K562 (cell line): ENCODE data around the gene AIF1. TPM values are rescaled to one million over a fixed set of nuclear protein-coding genes. Genes with fewer than 3 reads are reported as not detected.
A peak's percentile ranks its signal among the peaks of the same experiment; 100 is the strongest.

Experiments used
- ARID3A ChIP-seq: IDR thresholded peaks from 2 replicates; pipeline ENCODE4 v1.6.1; 2012; ENCODE audit warnings: low read depth, low read length, improper control_type of control experiment, borderline replicate concordance
- CEBPZ ChIP-seq: fragments of 150-350 bp; IDR thresholded peaks from 2 replicates; pipeline ENCODE4 v1.6.1; 2014; ENCODE audit warnings: low read depth, mild to moderate bottlenecking, low read length, borderline replicate concordance
- DACH1 ChIP-seq: fragments of 450-650 bp; IDR thresholded peaks from 2 replicates; pipeline ENCODE4 v1.6.1; 2018; ENCODE audit not compliant: partially characterized antibody
- DMBX1 ChIP-seq: fragments of 250-450 bp; sonication (Bioruptor Pico); IDR thresholded peaks from 2 replicates; pipeline ENCODE4 v1.8.0; 2022; ENCODE audit warnings: inconsistent platforms, mild to moderate bottlenecking, moderate library complexity, borderline replicate concordance
- EP300 ChIP-seq: IDR thresholded peaks from 2 replicates; pipeline ENCODE4 v1.6.1; 2012; ENCODE audit warnings: low read length, improper control_type of control experiment
- EZH2 ChIP-seq: IDR thresholded peaks from 2 replicates; pipeline ENCODE4 v1.6.1; 2012; ENCODE audit warnings: low read depth, mild to moderate bottlenecking, inconsistent platforms, low read length, borderline replicate concordance
- NCOR1 ChIP-seq: fragments of 450-650 bp; IDR thresholded peaks from 2 replicates; pipeline ENCODE4 v1.6.1; 2016; ENCODE audit warnings: mild to moderate bottlenecking, moderate library complexity
- NFXL1 ChIP-seq: fragments of 450-650 bp; formaldehyde crosslinking; IDR thresholded peaks from 2 replicates; pipeline ENCODE4 v1.4.0; 2021; ENCODE audit warnings: mild to moderate bottlenecking
- NR2F6 ChIP-seq: fragments of 450-650 bp; formaldehyde crosslinking; IDR thresholded peaks from 2 replicates; pipeline ENCODE4 v1.4.0; 2020; ENCODE audit warnings: mild to moderate bottlenecking
- PHF8 ChIP-seq: fragments of 200-600 bp; sonication (generic); IDR thresholded peaks from 2 replicates; pipeline ENCODE4 v1.6.1; 2012; ENCODE audit warnings: mixed run types, mild to moderate bottlenecking, inconsistent platforms, low read length, moderate library complexity, borderline replicate concordance
- PHTF2 ChIP-seq: fragments of 250-450 bp; sonication (Bioruptor Pico); IDR thresholded peaks from 2 replicates; pipeline ENCODE4 v1.5.0; 2021; ENCODE audit warnings: mild to moderate bottlenecking
- ZMIZ1 ChIP-seq, 2 experiments: fragments of 150-350 bp in 1 of 2; IDR thresholded peaks; 2 replicates each; pipeline ENCODE4 v1.6.1; 2012 to 2016; ENCODE audit warnings: low read depth in 2 of 2, low read length in 2 of 2, mild to moderate bottlenecking in 1 of 2, moderate library complexity in 1 of 2
- ZNF146 ChIP-seq: IDR thresholded peaks from one replicate; pipeline ENCODE4 v1.6.1; 2018; ENCODE audit warnings: missing compliant biosample characterization; ENCODE audit not compliant: unreplicated experiment
- ZNF165 ChIP-seq: fragments of 250-450 bp; sonication (Bioruptor Pico); IDR thresholded peaks from 2 replicates; pipeline ENCODE4 v1.4.0; 2020; ENCODE audit warnings: borderline replicate concordance
- ZNF217 ChIP-seq: sonication (generic); formaldehyde crosslinking; IDR thresholded peaks from 2 replicates; pipeline ENCODE4 v1.8.0; 2022; ENCODE audit warnings: mild to moderate bottlenecking, missing genetic modification reagents
- ZNF277 ChIP-seq: fragments of 250-450 bp; sonication (Bioruptor Pico); IDR thresholded peaks from 2 replicates; pipeline ENCODE4 v1.8.0; 2022; ENCODE audit warnings: inconsistent platforms, mild to moderate bottlenecking, moderate library complexity, borderline replicate concordance
- ZNF584 ChIP-seq: fragments of 200-800 bp; sonication (Bioruptor generic); IDR thresholded peaks from 2 replicates; pipeline ENCODE4 v1.6.1; 2016; ENCODE audit warnings: low read depth, mild to moderate bottlenecking, missing genetic modification characterization, missing compliant biosample characterization
- ZSCAN29 ChIP-seq: fragments of 450-650 bp; IDR thresholded peaks from 2 replicates; pipeline ENCODE4 v1.6.1; 2017
- polyA plus RNA-seq, 8 experiments: library from polyadenylated mRNA; depleted of rRNA in 4 of 8; stranded (reverse) in 5 of 8; unstranded in 3 of 8; fragments of >200 nt; fragmentation: Nextera tagmentation in 2 of 8; fragmentation: Illumina TruSeq in 1 of 8; extraction: Ambion mirVana in 2 of 8; extraction: Trizol in 1 of 8; gene quantifications; 2 replicates each; pipeline versions ENCODE4 v1.2.1 to v1.2.3, GENCODE V29; 2011 to 2014; ENCODE audit warnings: inconsistent platforms in 1 of 8, missing spikeins in 1 of 8
- total RNA-seq, 7 experiments: library from RNA; depleted of rRNA in 6 of 7; stranded (reverse); fragments of >200 nt in 6 of 7; fragmentation: Illumina TruSeq in 2 of 7; extraction: Trizol in 2 of 7; gene quantifications; 2 replicates each; pipeline versions ENCODE4 v1.2.1 to v1.2.3, GENCODE V29; 2011 to 2021; ENCODE audit warnings: low replicate concordance in 1 of 7

Gene AIF1
- total and polyA plus RNA-seq, 9 of the 15 experiments (the other 6 are each of a cell fraction or from before 2014, with no cell fraction given), result 9.4 to 33.4 (median 19.4) TPM

- TF ChIP-seq ZSCAN29, result no peak
- no peak for TF ChIP-seq ZNF217
- no peak for TF ChIP-seq ZNF165 (CRISPR knock-in tag)
- peak; percentile 31 for TF ChIP-seq DACH1
- no peak for TF ChIP-seq CEBPZ
- peak; percentile 75 for TF ChIP-seq PHF8
- TF ChIP-seq EP300, result peak; percentile 3; the same call in 1 of the 2 replicates
- no peak for TF ChIP-seq ZNF146 (CRISPR knock-in tag)
- TF ChIP-seq ARID3A, result no peak
- no peak for TF ChIP-seq ZNF277 (CRISPR knock-in tag)
- TF ChIP-seq ZNF584 (CRISPR knock-in tag), result no peak
- no peak for TF ChIP-seq EZH2
- peak in 1 of 2 experiments; percentile 24; a peak in 1 of 4 replicates for TF ChIP-seq ZMIZ1 (IDR thresholded peaks at IDR 0.05; ENCODE audit: low read depth in 2 of 2, low read length in 2 of 2)
- no peak for TF ChIP-seq NR2F6
- no peak for TF ChIP-seq DMBX1 (CRISPR knock-in tag)
- TF ChIP-seq NCOR1, result peak; percentile 78
- TF ChIP-seq PHTF2 (CRISPR knock-in tag), result 0 out of 2 replicates have a peak, but pooled peaks have one; percentile 65
- 0 out of 2 replicates have a peak, but pooled peaks have one; percentile 55 for TF ChIP-seq NFXL1 (CRISPR knock-in tag)
Observed at GRCh38 chr6:31620586-31621319, 5.7 kb downstream of the AIF1 start, which contains the start of gene PRRC2A (continued).
